Smooth muscle cell (in vitro differentiated cells): ENCODE data around the gene SPDYE16. TPM values are rescaled to one million over a fixed set of nuclear protein-coding genes. Genes with fewer than 3 reads are reported as not detected.
"Not testable (repeated sequence)": the region's sequence is repeated elsewhere in the genome, so short reads cannot be mapped to it uniquely, and the experiment has no call there.

ENCODE experiments used
- DNase-seq: peaks from one replicate; lab custom pipeline; 2025; ENCODE audit not compliant: unreplicated experiment; lab: John Stamatoyannopoulos, UW
- H2AFZ ChIP-seq: fragments of 200-600 bp; sonication (generic); 2 replicates; pipeline ENCODE4 v1.6.0; 2016; ENCODE audit warnings: antibody characterized with exemption, low read depth, mild to moderate bottlenecking
- H3F3A ChIP-seq: fragments of 200-600 bp; sonication (generic); 2 replicates; pipeline ENCODE4 v1.6.0; 2017; ENCODE audit warnings: antibody characterized with exemption, low read depth
- H3K27ac ChIP-seq: fragments of 200-600 bp; sonication (generic); 2 replicates; pipeline ENCODE4 v1.5.1; 2016; ENCODE audit warnings: low read depth, mild to moderate bottlenecking
- H3K27me3 ChIP-seq: fragments of 200-600 bp; sonication (generic); 2 replicates; pipeline ENCODE4 v1.6.1; 2016; ENCODE audit warnings: low read depth, mild to moderate bottlenecking
- H3K36me3 ChIP-seq: fragments of 200-600 bp; sonication (generic); 2 replicates; pipeline ENCODE4 v1.5.1; 2016; ENCODE audit warnings: low read depth
- H3K4me1 ChIP-seq: fragments of 200-600 bp; sonication (generic); 2 replicates; pipeline ENCODE4 v1.5.1; 2016; ENCODE audit warnings: low read depth
- H3K4me2 ChIP-seq: fragments of 200-600 bp; sonication (generic); 2 replicates; pipeline ENCODE4 v1.6.0; 2016; ENCODE audit warnings: mild to moderate bottlenecking
- H3K4me3 ChIP-seq: fragments of 200-600 bp; sonication (generic); 2 replicates; pipeline ENCODE4 v1.5.1; 2016; ENCODE audit warnings: mild to moderate bottlenecking
- H3K79me2 ChIP-seq: fragments of 200-600 bp; sonication (generic); 2 replicates; pipeline ENCODE4 v1.6.0; 2016; ENCODE audit warnings: low read depth, mild to moderate bottlenecking
- H3K9ac ChIP-seq: fragments of 200-600 bp; sonication (generic); 2 replicates; pipeline ENCODE4 v1.6.0; 2016; ENCODE audit warnings: low read depth
- H3K9me3 ChIP-seq: fragments of 200-600 bp; sonication (generic); replicated peaks from 2 replicates; pipeline ENCODE4 v1.5.1; 2016; ENCODE audit warnings: low read depth
- H4K20me1 ChIP-seq: fragments of 200-600 bp; sonication (generic); 2 replicates; pipeline ENCODE4 v1.6.0; 2016; ENCODE audit warnings: low read depth
- WGBS: methylation state at CpG from one replicate; pipeline ENCODE4 v1.1.7; 2016; ENCODE audit warnings: low lambda C conversion rate; 5-methylcytosine and 5-hydroxymethylcytosine counted together
- polyA plus RNA-seq: library from polyadenylated mRNA; unstranded; fragments of >200 nt; fragmentation: Nextera tagmentation; extraction: Ambion mirVana; gene quantifications from 2 replicates; pipeline ENCODE4 v1.2.1, GENCODE V29; 2016
- small RNA-seq: library from RNA; depleted of rRNA; stranded (forward); fragments of <200 nt; gene quantifications from one replicate; pipeline ENCODE3, GENCODE V24; 2014
- total RNA-seq: library from RNA; depleted of rRNA; stranded (reverse); fragments of >200 nt; gene quantifications from 2 replicates; pipeline ENCODE4 v1.2.3, GENCODE V29; 2014

The SPDYE16 gene
- total and polyA plus RNA-seq, 2 experiments from 2014 or later: not detected

DNA sequence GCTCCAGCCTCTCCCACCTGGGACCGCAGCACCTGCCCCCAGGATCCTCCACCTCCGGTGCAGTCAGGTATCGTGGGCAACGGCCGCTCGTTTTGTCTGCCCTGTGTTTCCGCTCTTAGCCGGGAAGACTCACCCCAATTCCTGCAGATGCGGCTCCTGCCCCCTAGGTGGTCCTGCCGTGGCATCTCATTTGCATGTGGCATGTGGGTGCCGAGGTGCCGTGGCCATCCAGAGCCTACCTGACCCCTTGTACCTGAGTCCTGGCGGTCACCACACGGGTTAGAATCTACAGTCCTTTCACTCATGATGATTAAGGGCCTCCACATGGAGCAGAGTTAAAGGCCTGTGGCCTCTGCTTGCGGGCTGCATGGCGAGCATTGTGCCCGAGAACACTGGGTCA lies 60.0 kb downstream of the SPDYE16 start:
- H3K4me1 ChIP-seq, H4K20me1 ChIP-seq, H3K4me2 ChIP-seq, H3K27me3 ChIP-seq, H3K4me3 ChIP-seq, H3K27ac ChIP-seq, H3K9ac ChIP-seq, H2AFZ ChIP-seq, H3K9me3 ChIP-seq, DNase-seq, H3K36me3 ChIP-seq, H3K79me2 ChIP-seq, H3F3A ChIP-seq: not testable (repeated sequence)
- WGBS: 97% methylated on average over 14 of the region's 17 CpGs

DNA sequence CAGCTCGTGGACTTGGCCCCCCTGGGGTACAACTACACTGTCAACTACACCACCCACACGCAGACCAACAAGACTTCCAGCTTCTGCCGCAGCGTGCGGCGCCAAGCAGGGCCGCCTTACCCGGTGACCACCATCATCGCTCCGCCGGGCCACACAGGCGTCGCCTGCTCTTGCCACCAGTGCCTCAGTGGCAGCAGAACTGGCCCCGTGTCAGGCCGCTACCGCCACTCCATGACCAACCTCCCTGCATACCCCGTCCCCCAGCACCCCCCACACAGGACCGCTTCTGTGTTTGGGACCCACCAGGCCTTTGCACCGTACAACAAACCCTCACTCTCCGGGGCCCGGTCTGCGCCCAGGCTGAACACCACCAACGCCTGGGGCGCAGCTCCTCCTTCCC lies 60.4 kb downstream of the SPDYE16 start:
- not testable (repeated sequence) for DNase-seq
- WGBS: 97% methylated on average over 24 of the region's 24 CpGs

More for the DNA sequence above, 60.4 kb downstream of the SPDYE16 start:
- not testable (repeated sequence) for H3K9ac ChIP-seq, H3K27ac ChIP-seq, H3K4me1 ChIP-seq, H3K79me2 ChIP-seq, H3K4me2 ChIP-seq, H3K27me3 ChIP-seq, H3K4me3 ChIP-seq, H3K9me3 ChIP-seq, H4K20me1 ChIP-seq, H3F3A ChIP-seq, H2AFZ ChIP-seq, H3K36me3 ChIP-seq

Small RNAs within 50 kb of the gene (small RNA-seq; reads per million reads assigned to genes)
- not detected for gene RF00019

Other genes with a start within 250 kb of the SPDYE16 start
- 374 and 484 TPM in 2 replicates for gene HSPB1, start 240.6 kb downstream of the SPDYE16 start, total RNA-seq
- 1,842 and 2,006 TPM in 2 replicates for gene HSPB1, start 240.6 kb downstream of the SPDYE16 start, polyA plus RNA-seq
- 132 and 142 TPM in 2 replicates for gene YWHAG, start 184.3 kb downstream of the SPDYE16 start, total RNA-seq
- 17.6 and 21.1 TPM in 2 replicates for gene YWHAG, start 184.3 kb downstream of the SPDYE16 start, polyA plus RNA-seq
- 2.3 and 3.7 TPM in 2 replicates for gene SSC4D, start 133.6 kb downstream of the SPDYE16 start, total RNA-seq
- 2.2 and 7.1 TPM in 2 replicates for gene SSC4D, start 133.6 kb downstream of the SPDYE16 start, polyA plus RNA-seq
- gene ZP3, start 118.3 kb downstream of the SPDYE16 start, total RNA-seq: 1.3 TPM in 1 of 2 replicates, not detected in the other
- 1.6 TPM in 1 of 2 replicates, not detected in the other for gene ZP3, start 118.3 kb downstream of the SPDYE16 start, polyA plus RNA-seq
- gene DTX2, start 81.6 kb downstream of the SPDYE16 start, total RNA-seq: 7.9 and 9.8 TPM in 2 replicates
- gene DTX2, start 81.6 kb downstream of the SPDYE16 start, polyA plus RNA-seq: 12.5 and 20.7 TPM in 2 replicates
- gene UPK3B, start 32.7 kb downstream of the SPDYE16 start, total RNA-seq: not detected in 2 replicates
- gene UPK3B, start 32.7 kb downstream of the SPDYE16 start, polyA plus RNA-seq: 1.1 TPM in 1 of 2 replicates, not detected in the other
- 0.45 TPM in 1 of 2 replicates, not detected in the other for gene POMZP3, start 84.0 kb upstream of the SPDYE16 start, total RNA-seq
- gene POMZP3, start 84.0 kb upstream of the SPDYE16 start, polyA plus RNA-seq: 7.3 and 7.4 TPM in 2 replicates